Large intestine (tissue), 3 donors: ENCODE data around the gene DEDD2. TPM values are rescaled to one million over a fixed set of nuclear protein-coding genes. Genes with fewer than 3 reads are reported as not detected.

ENCODE experiments used
- DNase-seq, 2 donors: peaks; one replicate each; pipeline versions ENCODE4 v3.0.0 to v3.0.0-alpha.2; 2013
- H3K27ac ChIP-seq: one replicate; pipeline ENCODE4 v1.5.1; 2013; ENCODE audit warnings: low read length
- H3K27me3 ChIP-seq: 2 replicates; pipeline ENCODE4 v1.6.1; 2013; ENCODE audit warnings: low read length; ENCODE audit not compliant: control insufficient read depth, insufficient read depth
- H3K36me3 ChIP-seq: 2 replicates; pipeline ENCODE4 v1.6.1; 2013; ENCODE audit warnings: low read length; ENCODE audit not compliant: control insufficient read depth, insufficient read depth
- H3K4me1 ChIP-seq: one replicate; pipeline ENCODE4 v1.6.1; 2013; ENCODE audit warnings: low read length; ENCODE audit not compliant: control insufficient read depth, insufficient read depth
- H3K4me3 ChIP-seq: one replicate; pipeline ENCODE4 v1.5.1; 2013; ENCODE audit warnings: low read length
- H3K9me3 ChIP-seq: one replicate; pipeline ENCODE4 v1.6.1; 2013; ENCODE audit warnings: mild to moderate bottlenecking, low read depth, low read length, moderate library complexity; ENCODE audit not compliant: control insufficient read depth
- WGBS: methylation state at CpG from one replicate; pipeline ENCODE4 v1.1.5; 2013; ENCODE audit warnings: low lambda C conversion rate; ENCODE audit not compliant: insufficient coverage; 5-methylcytosine and 5-hydroxymethylcytosine counted together
- polyA plus RNA-seq: library from polyadenylated mRNA; unstranded; fragments of 120-200 nt; gene quantifications from one replicate; pipeline ENCODE4 v1.2.1, GENCODE V29; 2013

DEDD2 gene
- polyA plus RNA-seq, 1 donor = 30.7 TPM

DNA sequence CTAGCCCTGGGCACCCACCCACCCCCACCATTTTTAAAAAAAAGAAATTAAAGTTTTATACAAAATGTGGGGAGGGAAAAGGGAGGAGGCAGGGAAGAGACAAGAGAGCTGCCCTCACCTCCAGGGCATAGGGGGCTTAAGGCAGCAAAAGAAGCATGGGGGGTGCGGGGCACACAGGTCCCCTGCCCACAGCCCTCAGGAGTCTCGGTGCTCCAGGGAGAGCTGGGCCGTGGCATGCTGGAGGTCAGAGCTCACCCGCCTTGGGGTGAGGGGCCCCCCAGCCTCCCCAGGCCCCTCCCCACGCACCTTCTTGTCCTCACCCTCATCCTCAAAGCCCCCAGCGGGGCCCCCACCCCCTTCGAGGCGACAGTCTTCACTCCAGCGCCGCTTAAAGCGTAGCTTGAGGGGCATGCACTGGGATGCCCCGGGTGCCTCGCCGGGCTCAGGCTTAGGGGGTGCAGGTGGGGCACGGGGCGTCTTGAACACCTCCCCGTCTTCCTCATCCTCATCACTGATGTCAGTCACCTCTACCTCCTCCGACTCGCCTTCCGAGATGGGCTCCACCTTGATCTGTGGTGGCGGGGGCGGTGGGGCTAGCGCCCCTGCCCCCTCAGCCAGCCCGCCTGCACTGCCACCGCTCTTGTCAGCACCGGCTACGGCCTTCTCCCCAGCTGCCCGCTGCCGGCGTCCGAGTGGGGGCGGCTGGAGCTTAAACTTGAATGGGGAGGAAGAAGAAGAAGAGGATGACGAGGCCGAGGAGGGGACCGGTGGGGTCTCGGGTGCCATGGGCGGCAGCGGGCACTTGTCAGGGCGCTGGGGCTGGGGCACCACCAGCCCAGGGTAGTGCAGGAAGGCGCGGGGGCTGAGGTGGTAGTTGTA, 31.0 kb upstream of the DEDD2 start:
- no peak overlapping the region for H3K4me3 ChIP-seq
- peaks cover 32% of the 10 kb centered on the region for H3K36me3 ChIP-seq
- peaks cover 30% of the 10 kb centered on the region for H3K4me1 ChIP-seq
- no CpG with 5 or more reads among the region's 41 CpGs for WGBS
- H3K27ac ChIP-seq = no peak overlapping the region
- H3K9me3 ChIP-seq = peaks cover 2% of the 10 kb centered on the region
- H3K27me3 ChIP-seq = no peaks in the 10 kb centered on the region
- no peak for DNase-seq

DNA sequence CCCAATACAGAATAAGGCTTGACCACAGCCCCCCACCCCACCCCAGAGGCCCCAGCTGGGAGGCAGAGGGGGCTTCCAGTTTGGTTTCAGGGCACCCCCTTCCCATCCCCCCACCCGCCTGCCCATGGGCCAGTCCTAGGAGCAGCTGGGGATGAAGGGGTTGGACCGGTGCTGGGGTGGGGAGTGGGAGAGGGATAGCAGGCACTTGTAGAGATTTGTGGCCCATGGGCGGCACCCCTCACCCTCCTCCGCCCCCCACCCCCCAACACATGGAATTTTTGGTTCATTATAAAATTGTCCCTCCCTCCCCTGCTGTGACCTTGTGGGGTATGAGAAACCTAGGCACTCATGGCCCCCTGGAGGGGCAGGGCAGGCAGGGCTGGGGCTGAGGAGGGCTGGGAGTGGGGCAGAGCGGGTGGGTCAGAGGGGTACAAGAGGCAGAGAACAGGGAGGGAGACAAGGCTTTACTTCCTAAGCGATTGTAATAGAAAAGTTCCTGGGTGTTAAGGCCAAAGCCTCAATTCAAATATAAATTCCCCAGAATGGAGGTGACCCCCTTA, 30.2 kb upstream of the DEDD2 start:
- H3K4me1 ChIP-seq = peaks cover 26% of the 10 kb centered on the region
- H3K27me3 ChIP-seq = no peaks in the 10 kb centered on the region
- peaks cover 2% of the 10 kb centered on the region for H3K9me3 ChIP-seq
- no peak overlapping the region for H3K4me3 ChIP-seq
- DNase-seq = no peak
- H3K27ac ChIP-seq = no peak overlapping the region
- peaks cover 32% of the 10 kb centered on the region for H3K36me3 ChIP-seq
- no CpG with 5 or more reads among the region's 6 CpGs for WGBS

DNA sequence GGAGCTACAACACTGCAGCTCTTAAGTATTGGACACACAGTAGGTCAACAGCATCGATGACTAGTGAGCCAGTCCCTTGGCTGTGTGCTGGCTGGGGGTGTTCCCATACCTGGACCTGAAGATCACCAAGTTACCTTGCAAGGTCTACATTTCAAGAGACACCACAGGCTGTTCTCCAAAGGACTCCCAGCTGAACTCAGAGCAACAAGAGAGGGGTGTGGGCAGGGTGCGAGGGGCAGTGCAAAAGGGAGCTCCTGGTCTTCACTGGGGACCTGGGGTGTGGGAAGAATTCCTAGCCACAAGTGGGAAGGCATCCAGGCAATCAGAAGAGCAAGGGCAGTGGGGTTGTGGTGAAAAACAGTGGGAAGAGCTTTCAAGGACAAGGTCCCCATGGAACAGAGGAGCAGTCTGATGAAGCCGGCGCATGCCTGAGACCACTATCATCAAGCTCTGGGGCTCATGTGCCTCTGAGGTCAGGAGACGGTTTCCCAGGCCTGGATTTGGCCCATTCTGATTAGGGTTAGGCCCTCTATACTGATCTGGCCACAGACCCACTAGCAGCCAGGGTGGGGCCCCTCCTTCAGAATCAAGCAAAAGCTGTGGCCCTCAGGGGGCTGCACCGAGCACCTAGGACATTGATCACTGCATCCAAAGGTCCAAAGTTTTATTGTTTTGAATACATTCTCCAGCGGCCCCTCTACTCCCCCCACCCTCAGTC, 29.6 kb upstream of the DEDD2 start:
- H3K27ac ChIP-seq = no peak overlapping the region
- WGBS = no CpG with 5 or more reads among the region's 7 CpGs

DNA sequence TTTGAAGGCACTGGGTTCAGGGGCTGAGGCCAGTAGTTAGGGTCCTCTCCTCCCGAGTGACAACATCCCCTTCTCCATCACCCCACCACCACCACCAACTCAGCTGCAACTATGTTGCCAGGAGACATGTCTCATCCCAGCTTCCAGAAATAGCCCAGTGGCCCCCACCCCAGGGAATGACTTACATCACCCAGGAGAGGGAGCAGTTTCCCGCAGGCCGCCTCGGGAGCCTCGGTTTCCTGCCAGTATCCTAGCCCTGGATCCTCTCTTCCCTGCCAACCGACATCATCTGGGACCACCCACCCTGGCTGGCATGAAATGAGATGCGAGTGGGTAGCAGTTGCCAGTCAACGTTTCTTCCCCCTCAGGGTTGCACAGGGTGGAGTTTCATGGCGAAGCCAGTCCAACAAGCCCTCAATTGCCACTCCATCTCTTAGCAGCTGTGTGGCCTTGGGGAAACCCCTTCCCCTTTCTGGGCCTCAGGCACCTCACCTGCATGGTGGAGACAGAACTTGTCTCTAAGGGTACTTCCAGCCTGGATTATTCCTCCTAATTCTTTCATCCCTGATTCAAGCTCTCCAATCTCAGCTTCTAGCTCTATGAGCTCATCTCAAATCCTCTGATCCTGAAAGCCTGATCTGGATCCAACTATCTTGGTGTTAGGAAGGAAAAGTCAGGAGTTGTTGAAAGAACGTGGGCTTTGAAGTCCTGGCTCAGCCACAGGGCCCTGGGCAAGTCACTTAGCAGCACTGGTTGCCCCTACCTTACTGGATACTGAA, 28.9 kb upstream of the DEDD2 start:
- Histone ChIP-seq H3K27ac (no peak overlapping the region), H3K4me3 (no peak overlapping the region), H3K36me3 (peaks cover 32% of the 10 kb centered on the region), H3K27me3 (no peaks in the 10 kb centered on the region), H3K9me3 (peaks cover 2% of the 10 kb centered on the region), H3K4me1 (peaks cover 16% of the 10 kb centered on the region)
- 37% methylated on average over 2 of the region's 10 CpGs for WGBS
- peak in 1 of 2 donors; percentile 61 for DNase-seq

More for the DNA sequence above, 29.6 kb upstream of the DEDD2 start:
- Histone ChIP-seq H3K9me3 (peaks cover 2% of the 10 kb centered on the region), H3K4me1 (peaks cover 20% of the 10 kb centered on the region), H3K27me3 (no peaks in the 10 kb centered on the region), H3K36me3 (peaks cover 32% of the 10 kb centered on the region), H3K4me3 (no peak overlapping the region)
- no peak for DNase-seq

DNA sequence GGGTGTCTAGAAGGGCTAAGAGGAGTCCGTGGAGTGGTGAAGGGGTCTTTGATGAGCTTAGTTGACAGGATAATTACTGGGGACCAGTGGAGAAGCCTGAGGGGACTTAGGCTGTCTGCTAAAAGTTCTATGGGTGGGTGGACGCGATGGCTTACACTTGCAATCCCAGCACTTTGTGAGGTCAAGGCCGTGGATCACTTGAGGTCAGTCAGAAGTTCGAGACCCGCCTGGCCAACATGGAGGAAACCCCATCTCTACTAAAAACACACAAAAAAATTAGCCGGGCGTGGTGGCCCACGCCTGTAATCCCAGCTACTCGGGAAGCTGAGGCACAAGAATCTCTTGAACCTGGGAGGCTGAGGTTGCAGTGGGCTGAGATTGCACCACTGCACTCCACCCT, 27.8 kb upstream of the DEDD2 start:
- no peaks in the 10 kb centered on the region for H3K9me3 ChIP-seq
- no peaks in the 10 kb centered on the region for H3K27me3 ChIP-seq
- H3K27ac ChIP-seq = no peak overlapping the region
- WGBS = no CpG with 5 or more reads among the region's 10 CpGs
- no peak for DNase-seq
- H3K4me3 ChIP-seq = no peak overlapping the region
- H3K4me1 ChIP-seq = peaks cover 16% of the 10 kb centered on the region
- peaks cover 33% of the 10 kb centered on the region for H3K36me3 ChIP-seq

DNA sequence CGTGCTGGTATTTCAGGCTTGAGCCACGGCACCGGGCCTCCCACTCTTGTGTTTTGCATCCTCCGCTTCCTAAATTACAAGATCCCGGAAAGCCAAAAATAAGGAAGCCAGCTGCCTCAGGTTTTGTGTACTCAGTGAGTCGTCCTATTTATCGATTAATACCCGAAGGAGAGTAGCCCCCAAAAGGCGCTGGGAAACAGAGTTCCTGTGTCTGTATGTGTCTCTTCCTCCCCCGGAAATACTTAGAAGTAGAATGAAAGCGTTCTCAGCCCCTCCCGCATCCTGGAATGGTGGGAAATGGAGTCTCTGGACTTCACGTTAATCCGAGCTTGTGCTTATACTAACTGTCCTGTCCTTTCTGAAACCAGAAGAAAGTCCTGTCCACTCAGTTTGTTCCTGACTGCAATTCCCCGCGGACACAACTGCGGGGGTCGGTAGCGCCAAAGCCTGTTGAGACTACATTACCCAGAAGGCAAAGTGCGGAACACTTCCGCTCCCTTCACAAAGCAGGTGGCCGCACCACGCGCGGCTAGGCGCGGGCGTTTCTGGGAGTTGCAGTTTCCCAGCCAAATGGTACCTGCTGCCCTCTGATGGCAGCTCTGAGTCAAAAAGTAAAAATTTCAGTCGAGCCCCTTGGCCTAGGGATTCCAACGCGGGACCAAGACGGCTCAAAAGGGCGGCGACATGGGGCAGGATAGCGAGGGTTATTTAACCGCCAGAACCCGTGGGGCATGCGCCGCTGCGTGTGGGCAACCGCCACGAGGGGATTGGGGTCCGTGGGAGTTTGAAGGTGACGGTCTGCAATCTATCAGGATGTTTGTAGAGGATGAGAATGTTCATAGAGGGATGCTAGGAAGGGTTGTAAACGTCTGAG, 27.1 kb upstream of the DEDD2 start:
- peak; percentile 92 to 96 for DNase-seq
- Histone ChIP-seq H3K4me3 (peak overlapping the region; percentile 52), H3K9me3 (no peaks in the 10 kb centered on the region), H3K36me3 (peaks cover 34% of the 10 kb centered on the region), H3K27me3 (no peaks in the 10 kb centered on the region), H3K4me1 (peaks cover 17% of the 10 kb centered on the region), H3K27ac (peak overlapping the region; percentile 87)
- no CpG with 5 or more reads among the region's 45 CpGs for WGBS

DNA sequence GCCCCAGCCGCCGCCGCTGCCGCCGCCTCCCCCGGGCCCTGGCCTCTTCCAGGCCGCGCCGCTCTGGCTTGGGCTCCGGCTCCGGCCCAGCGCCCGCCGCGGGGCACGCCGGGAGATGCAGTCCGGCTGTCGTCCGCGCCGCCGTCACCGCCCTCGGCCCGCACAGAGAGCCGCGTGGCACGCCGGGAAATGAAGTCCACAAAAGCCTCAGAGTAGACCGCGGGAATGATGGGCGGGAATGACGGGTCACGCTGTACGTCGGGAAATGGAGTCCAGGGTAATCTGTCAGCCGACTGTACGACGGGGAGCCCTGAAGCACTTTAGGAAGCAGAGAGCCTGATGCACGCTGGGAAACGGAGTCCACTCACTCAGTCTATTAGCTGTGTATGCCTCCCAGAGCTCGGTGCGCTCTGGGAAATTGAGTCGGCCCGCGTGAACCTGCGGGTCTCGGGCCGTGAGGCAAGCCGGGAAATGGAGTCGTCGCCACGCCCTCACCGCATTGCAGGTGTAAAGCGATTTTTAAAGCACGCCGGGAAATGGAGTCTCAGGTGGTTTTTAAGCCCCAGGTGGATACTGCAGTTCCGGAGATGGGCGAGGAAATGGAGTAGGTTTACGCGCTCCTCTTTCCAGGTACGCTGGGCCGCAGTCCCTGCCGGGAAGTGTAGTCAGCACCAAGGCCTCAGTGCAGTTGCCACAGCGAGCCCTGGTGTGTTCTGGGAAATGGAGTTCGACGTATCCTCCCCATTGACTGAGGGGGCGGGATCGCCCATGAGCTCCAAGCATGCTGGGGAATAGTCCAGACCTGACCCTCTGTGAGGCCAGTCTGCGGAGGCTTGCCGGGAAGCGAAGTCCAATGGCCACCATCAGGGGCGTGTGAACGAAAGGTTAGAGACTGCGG, 25.3 kb upstream of the DEDD2 start, which contains the start of gene GSK3A:
TSS of gene GSK3A (minus strand) at position 91 of the 898 bp plus-strand sequence. CDS start 137 bp downstream, outside the sequence.
- peak; percentile 99 to 100 for DNase-seq
- H3K36me3 ChIP-seq = peaks cover 28% of the 10 kb centered on the region
- peak within 1 kb of the TSS; percentile 58 for H3K4me3 ChIP-seq
- WGBS = no CpG with 5 or more reads among the region's 76 CpGs
- H3K4me1 ChIP-seq = peaks cover 17% of the 10 kb centered on the region
- no peaks in the 10 kb centered on the region for H3K9me3 ChIP-seq
- peak within 1 kb of the TSS; percentile 87 for H3K27ac ChIP-seq
- H3K27me3 ChIP-seq = no peaks in the 10 kb centered on the region

DNA sequence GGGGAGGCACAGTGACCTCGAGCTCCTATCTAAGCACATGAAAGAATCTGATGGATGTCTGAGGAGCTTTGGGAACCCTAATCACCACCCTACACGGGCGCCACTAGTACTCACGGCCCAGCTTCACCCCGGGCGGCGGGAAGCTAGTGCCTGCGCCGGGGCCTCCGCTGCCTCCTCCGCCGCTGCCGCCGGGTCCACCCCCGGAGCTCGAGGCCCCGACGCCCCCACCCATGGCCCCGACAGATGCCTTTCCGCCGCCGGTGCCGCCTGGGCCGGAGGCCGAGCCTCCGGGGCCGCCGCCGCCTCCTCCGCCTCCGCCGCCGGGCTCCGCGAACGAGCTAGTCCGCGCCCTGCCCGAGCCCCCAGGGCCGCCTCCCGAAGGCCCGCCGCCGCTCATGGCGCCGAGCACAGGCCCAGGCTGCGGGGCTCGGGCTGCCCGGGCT, 24.6 kb upstream of the DEDD2 start:
- WGBS = no CpG with 5 or more reads among the region's 49 CpGs
- Histone ChIP-seq H3K27ac (peak overlapping the region; percentile 6), H3K4me1 (peaks cover 17% of the 10 kb centered on the region), H3K27me3 (no peaks in the 10 kb centered on the region), H3K4me3 (peak overlapping the region; percentile 58), H3K36me3 (peaks cover 27% of the 10 kb centered on the region), H3K9me3 (no peaks in the 10 kb centered on the region)
- no peak for DNase-seq
